ENCODE results near the gene SDF4.

- TF ChIP-seq, protein P1, sequence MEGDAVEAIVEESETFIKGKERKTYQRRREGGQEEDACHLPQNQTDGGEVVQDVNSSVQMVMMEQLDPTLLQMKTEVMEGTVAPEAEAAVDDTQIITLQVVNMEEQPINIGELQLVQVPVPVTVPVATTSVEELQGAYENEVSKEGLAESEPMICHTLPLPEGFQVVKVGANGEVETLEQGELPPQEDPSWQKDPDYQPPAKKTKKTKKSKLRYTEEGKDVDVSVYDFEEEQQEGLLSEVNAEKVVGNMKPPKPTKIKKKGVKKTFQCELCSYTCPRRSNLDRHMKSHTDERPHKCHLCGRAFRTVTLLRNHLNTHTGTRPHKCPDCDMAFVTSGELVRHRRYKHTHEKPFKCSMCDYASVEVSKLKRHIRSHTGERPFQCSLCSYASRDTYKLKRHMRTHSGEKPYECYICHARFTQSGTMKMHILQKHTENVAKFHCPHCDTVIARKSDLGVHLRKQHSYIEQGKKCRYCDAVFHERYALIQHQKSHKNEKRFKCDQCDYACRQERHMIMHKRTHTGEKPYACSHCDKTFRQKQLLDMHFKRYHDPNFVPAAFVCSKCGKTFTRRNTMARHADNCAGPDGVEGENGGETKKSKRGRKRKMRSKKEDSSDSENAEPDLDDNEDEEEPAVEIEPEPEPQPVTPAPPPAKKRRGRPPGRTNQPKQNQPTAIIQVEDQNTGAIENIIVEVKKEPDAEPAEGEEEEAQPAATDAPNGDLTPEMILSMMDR (IDR thresholded peaks at IDR 0.05) = no peak
- no peak for TF ChIP-seq POLR2A (IDR thresholded peaks at IDR 0.05)
Observed at GRCh38 chr1:1221887-1222574, 9.8 kb downstream of the SDF4 start.

All from heart left ventricle (tissue), 13 donors.